ENCODE measurements around the gene RASSF8.

The RASSF8 gene

DNA sequence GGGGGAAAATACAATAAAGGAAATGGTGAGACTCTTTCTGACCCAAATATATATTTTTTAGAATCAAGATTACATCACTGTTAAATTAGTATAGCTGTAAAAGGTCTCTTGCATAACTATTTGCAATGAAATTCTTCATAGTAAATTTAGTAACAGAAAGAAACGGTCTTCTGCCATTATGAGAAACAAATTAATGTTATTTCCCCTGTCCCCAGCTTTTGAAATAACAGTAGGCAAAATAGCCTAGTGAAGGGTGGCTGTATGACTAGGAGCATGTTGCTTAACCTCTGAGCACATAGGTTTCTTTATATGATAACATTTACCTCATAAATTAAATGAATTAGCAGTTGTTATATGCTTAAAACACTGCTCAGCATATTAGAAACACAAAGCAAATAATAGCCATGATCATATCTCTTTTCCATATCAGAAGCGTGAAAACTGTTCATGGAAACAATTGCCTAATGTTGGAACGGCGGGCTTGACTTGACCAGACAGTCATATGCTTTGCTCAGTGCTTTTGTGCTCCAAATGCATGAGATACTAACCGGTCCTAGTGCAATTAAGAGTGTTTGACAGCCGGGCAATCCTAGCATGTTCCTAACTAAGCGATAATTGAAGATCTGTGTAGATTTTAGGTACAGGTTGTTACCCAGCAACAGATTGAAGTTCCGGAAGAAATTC, 142.3 kb downstream of the RASSF8 start:
- no peak overlapping the region for H3K4me3 ChIP-seq (replicated peaks; ENCODE audit: low read depth, low read length)
- DNase-seq (ENCODE audit: extremely low read depth, low read depth), result no peak
- TF ChIP-seq, protein P1, sequence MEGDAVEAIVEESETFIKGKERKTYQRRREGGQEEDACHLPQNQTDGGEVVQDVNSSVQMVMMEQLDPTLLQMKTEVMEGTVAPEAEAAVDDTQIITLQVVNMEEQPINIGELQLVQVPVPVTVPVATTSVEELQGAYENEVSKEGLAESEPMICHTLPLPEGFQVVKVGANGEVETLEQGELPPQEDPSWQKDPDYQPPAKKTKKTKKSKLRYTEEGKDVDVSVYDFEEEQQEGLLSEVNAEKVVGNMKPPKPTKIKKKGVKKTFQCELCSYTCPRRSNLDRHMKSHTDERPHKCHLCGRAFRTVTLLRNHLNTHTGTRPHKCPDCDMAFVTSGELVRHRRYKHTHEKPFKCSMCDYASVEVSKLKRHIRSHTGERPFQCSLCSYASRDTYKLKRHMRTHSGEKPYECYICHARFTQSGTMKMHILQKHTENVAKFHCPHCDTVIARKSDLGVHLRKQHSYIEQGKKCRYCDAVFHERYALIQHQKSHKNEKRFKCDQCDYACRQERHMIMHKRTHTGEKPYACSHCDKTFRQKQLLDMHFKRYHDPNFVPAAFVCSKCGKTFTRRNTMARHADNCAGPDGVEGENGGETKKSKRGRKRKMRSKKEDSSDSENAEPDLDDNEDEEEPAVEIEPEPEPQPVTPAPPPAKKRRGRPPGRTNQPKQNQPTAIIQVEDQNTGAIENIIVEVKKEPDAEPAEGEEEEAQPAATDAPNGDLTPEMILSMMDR (IDR thresholded peaks at IDR 0.05; ENCODE audit: low read depth, low read length, missing control alignments), result no peak

DNA sequence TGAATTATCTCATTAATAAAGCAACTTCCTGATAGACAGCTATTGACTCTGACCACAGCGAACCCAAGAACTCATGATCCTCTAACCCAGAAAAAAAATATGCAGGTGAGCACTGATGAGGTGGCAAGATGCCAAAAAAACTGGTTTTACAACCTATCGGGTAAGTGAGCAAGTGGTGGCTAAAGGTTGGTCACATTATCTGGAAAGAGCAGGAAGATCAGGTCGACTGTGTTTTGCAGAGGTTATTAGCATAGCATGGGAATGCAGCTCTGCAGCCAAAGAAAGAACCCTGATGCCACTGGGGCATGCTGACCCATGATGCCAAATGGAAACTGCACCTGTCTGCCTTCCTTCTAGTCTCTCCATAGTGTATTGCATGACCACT, 142.9 kb downstream of the RASSF8 start:
- TF ChIP-seq, protein P1 (IDR thresholded peaks at IDR 0.05; ENCODE audit: low read depth, low read length, missing control alignments), result no peak
- DNase-seq (ENCODE audit: extremely low read depth, low read depth), result no peak

DNA sequence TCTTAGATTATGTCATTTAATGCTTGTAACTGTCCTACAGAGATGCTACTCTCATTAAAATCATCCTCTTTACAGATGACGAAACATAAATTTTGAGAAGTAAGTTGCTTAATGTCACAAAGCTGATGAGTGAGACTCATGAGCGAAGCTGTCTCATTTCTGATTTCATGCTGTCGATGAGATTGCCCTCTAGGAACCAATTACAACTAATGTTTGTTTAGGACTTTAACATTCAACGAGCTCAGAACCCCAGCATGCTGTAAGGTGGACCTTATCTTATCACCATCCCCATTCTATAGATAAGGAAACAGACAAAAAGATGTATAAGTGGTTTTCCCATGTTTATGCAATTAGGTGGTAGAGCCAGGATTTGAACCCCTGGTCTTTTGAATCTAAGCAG, 143.3 kb downstream of the RASSF8 start:
- H3K4me3 ChIP-seq (replicated peaks; ENCODE audit: low read depth, low read length), result no peak overlapping the region
- DNase-seq (ENCODE audit: extremely low read depth, low read depth), result no peak
- TF ChIP-seq, protein P1 (IDR thresholded peaks at IDR 0.05; ENCODE audit: low read depth, low read length, missing control alignments), result no peak

More for the DNA sequence above, 142.9 kb downstream of the RASSF8 start:
- no peak overlapping the region for H3K4me3 ChIP-seq (replicated peaks; ENCODE audit: low read depth, low read length)

DNA sequence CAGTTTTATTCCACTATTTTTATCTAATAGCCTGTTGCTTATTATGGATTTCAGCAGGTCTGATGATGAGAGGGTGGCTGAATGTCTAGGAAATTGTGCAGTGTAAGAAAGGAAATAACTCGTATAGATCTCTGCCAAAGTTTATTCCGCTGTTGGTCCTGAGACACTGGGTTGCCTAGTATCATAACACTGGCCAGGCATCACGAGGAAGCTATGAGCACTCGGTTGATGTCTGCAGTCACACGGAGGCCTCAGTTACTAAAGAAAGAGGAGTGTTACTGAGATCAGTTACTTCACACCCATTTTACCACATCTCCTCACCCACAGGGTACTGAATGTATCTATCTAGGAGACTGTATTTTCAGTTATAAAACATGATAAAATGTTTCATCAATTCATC, 144.5 kb downstream of the RASSF8 start:
- H3K4me3 ChIP-seq (replicated peaks; ENCODE audit: low read depth, low read length), result no peak overlapping the region
- no peak for DNase-seq (ENCODE audit: extremely low read depth, low read depth)
- TF ChIP-seq, protein P1 (IDR thresholded peaks at IDR 0.05; ENCODE audit: low read depth, low read length, missing control alignments), result no peak

DNA sequence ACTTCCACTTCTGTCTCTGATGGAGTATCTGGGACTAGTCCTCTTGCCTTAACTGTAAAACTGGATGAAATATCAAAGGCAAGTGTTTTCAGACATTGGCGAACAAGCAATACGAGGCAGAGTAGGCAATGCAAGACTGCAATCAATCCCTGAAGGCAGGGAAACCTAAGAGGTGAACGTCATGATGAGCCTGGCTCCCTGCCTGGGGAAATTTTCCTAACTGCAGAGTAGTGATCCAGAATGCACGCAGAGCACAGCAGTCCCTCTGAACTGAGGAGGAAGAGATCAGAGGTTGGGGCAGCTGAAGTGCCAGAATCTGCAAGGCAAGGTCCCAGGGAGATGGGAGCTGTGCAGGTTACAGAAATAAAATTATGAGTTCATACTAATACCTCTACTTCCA, 147.9 kb downstream of the RASSF8 start:
- no peak for DNase-seq (ENCODE audit: extremely low read depth, low read depth)
- TF ChIP-seq, protein P1 (IDR thresholded peaks at IDR 0.05; ENCODE audit: low read depth, low read length, missing control alignments), result no peak

DNA sequence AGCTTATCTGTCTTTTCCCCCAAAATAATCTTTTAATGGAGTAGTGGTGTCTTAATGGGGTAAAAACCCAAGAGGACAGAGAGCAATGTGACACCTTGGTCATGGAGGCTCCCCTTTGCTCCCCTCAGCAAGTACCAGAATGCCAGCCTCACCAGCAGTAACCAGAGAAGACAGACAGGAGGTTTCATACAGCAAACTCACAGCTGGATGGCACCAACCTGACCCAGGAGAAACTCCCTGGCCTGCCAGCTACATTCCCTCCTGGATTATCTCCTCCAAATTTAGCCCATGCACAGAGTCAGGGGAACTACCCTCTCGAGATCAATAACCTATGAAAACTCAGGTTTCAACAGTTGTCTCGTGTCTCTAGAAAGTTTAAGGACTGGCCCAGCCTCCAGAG, 150.4 kb downstream of the RASSF8 start:
- TF ChIP-seq, protein P1 (IDR thresholded peaks at IDR 0.05; ENCODE audit: low read depth, low read length, missing control alignments), result no peak
- H3K4me3 ChIP-seq (replicated peaks; ENCODE audit: low read depth, low read length), result no peak overlapping the region
- DNase-seq (ENCODE audit: extremely low read depth, low read depth), result no peak

More for the DNA sequence above, 147.9 kb downstream of the RASSF8 start:
- H3K4me3 ChIP-seq (replicated peaks; ENCODE audit: low read depth, low read length), result no peak overlapping the region

All from HFF-Myc (cell line).